ENCODE measurements around the gene TMEM80.

TMEM80 gene

GRCh38 chr11:746289-747157 is 50.9 kb downstream of the TMEM80 start:
- peak overlapping the region; percentile 84; the same call in 1 of the 2 replicates for H3K4me3 ChIP-seq (ENCODE audit: low read length)
- TF ChIP-seq ZNF274 (IDR thresholded peaks at IDR 0.05; ENCODE audit: low read depth, low read length), result no peak

DNA sequence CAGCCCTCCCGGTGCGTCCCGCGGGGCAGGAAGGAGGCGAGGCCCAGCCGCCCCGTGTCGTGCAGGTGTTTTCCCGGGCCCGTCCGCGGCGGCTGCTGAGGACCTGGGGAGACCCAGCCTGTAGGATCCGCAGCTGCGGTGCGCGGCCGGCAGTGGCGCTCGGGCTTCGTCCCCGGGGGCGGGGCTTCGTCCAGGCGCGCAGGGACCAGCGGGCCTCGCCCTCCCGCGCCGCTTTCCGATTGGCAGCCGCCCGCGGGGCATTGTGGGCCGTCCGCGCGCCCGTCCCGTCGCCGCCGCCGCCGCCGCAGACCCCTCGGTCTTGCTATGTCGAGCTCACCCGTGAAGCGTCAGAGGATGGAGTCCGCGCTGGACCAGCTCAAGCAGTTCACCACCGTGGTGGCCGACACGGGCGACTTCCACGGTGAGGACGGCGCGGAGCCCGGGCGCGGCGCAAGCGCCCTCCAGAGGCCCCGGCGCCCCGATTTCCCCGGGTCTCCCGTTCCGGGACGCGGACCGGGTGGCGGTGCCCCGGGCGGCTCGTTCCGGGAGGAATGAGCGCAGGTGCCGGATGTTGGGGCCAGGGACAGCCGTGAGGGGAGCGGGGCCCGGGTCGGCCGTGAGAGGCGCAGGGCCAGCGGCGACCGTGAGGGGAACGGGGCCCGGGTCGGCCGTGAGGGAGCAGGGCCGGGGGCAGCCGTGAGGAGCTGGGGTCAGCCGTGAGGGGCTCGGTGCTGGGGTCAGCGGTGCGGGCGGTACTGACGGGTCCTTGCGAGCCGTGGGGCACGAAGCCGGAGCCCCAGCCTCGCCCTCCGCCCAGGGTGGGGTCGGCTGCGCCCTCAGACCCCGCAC is 51.8 kb downstream of the TMEM80 start, which contains the start of gene TALDO1:
TALDO1 (plus strand) TSS at position 307 of the 849 bp plus-strand sequence; CDS start at position 325, 18 bp downstream.
- no peak for TF ChIP-seq ZNF274 (IDR thresholded peaks at IDR 0.05; ENCODE audit: low read depth, low read length)
- H3K4me3 ChIP-seq (ENCODE audit: low read length), result peak within 1 kb of the TSS; percentile 84

DNA sequence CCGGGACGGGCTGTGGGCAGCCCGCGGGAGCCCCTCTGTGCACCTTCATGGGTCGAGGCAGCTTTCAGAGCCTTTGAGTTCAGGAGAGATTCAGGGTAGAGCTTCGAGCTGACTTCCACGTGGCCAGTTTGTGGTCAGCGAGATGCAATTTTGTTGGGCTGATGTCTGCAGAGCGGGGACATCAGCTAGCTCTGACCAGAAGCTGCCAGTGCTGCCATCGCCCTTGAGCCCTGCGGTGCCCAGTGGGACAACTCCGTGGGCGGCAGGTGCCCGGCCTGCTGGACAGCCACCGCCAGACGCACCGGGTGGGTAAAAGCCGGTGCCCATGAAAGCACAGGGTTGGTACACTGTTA is 52.4 kb downstream of the TMEM80 start:
- no peak for TF ChIP-seq ZNF274 (IDR thresholded peaks at IDR 0.05; ENCODE audit: low read depth, low read length)
- peak overlapping the region; percentile 84 for H3K4me3 ChIP-seq (ENCODE audit: low read length)

DNA sequence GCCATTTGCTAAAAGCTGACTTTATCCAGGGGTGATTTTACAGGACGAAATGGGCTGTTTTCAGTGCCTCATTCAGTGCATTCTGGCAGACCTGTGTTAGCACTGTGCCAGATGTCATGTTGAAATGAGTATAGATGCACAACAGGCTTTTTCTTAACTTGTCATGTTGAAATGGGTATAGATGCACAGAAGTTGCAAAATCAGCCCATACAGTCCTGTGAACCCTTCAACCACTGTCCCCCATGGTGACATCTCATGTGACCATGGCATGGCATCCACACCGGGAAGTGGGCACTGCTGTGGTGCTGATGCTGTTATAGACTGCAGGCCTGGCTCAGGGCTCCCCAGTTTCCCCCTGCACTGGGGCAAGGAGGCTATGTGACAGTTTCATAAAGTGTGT is 54.1 kb downstream of the TMEM80 start:
- H3K4me3 ChIP-seq (ENCODE audit: low read length), result no peak overlapping the region
- TF ChIP-seq ZNF274 (IDR thresholded peaks at IDR 0.05; ENCODE audit: low read depth, low read length), result no peak
